GM19467 (cell line): ENCODE results near the gene SHMT2.

Source experiments
- ATAC-seq: cut with Tn5 transposase; IDR thresholded peaks from one replicate; pipeline ENCODE4 v1.9.1; 2021; ENCODE audit warnings: mild to moderate bottlenecking, moderate library complexity; ENCODE audit not compliant: unreplicated experiment

SHMT2 gene

GRCh38 chr12:57213058-57213715 is 16.3 kb upstream of the SHMT2 start:
- ATAC-seq = no peak

- ATAC-seq = no peak
Observed at GRCh38 chr12:57213763-57214397, 15.6 kb upstream of the SHMT2 start.

GRCh38 chr12:57214398-57214781 is 15.1 kb upstream of the SHMT2 start:
- ATAC-seq = no peak

DNA sequence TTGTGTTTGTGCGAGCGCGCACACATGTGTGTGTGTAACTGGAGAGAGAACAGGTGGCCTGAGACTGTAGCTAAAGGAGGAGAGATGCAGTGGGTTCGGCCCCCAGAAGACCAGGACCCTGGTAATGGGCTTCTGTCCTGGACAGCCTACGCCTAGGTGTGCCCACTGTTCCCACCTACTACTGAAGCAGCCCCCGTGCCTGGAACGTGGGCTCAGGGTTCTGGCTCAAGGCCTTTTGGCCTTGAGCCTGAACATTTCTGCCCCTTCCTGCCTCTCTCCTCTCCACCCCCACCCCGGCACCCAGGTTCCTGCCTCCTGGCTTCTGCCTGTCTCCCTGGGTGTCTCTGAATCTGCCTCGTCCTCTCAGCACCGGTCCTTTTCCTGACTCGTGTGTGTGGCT is 14.4 kb upstream of the SHMT2 start:
- ATAC-seq = no peak

- ATAC-seq = no peak
Observed at GRCh38 chr12:57215668-57216013, 13.9 kb upstream of the SHMT2 start.

- no peak for ATAC-seq
Observed at GRCh38 chr12:57216014-57216911, 13.2 kb upstream of the SHMT2 start, which contains the start of gene NXPH4. Gene NXPH4, plus strand, starts transcription at chr12:57216794. Its CDS starts 176 bp downstream, at chr12:57216970.

- ATAC-seq = no peak
Observed at GRCh38 chr12:57216921-57217879, 12.3 kb upstream of the SHMT2 start.

GRCh38 chr12:57218030-57218853 is 11.3 kb upstream of the SHMT2 start:
- no peak for ATAC-seq

DNA sequence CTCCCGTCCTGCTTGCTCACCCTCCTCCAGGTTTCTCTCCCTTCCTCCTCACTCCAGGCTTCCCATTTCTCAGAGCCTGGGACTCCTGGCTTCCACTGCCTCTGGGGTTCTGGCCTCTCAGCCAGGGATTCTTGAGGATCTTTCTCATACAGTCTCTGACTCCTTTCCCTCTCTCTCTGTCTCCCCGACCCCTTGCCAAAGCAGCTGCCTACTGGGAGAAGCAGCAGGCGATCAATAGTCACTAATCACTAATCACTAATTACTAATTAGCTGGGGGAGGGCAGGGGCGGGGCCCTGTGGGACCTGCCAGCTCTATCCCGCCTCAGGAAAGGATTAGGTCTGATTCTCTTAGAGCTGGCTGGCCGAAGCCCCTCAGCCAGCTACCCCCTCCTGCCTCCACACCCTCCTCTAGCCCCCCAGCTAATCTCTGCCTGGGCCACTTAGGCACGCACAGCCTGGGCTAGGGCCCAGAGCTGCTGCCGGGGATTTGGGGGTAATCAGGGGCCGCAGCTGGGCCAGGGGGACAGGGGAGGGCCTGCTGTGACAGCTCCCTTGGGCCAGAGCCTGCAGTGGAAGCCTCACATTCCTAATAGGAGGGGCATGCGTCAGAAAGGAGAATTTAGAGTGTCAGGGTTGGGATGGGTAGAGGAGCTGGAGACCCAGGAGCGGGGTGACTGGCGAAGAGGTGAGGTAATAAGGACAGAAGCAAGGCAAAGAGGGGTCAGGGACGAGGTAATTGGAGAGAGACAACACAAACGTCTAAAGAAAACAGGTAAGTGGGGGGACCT is 10.1 kb upstream of the SHMT2 start:
- ATAC-seq = no peak

GRCh38 chr12:57219993-57220754 is 9.3 kb upstream of the SHMT2 start:
- ATAC-seq = no peak

DNA sequence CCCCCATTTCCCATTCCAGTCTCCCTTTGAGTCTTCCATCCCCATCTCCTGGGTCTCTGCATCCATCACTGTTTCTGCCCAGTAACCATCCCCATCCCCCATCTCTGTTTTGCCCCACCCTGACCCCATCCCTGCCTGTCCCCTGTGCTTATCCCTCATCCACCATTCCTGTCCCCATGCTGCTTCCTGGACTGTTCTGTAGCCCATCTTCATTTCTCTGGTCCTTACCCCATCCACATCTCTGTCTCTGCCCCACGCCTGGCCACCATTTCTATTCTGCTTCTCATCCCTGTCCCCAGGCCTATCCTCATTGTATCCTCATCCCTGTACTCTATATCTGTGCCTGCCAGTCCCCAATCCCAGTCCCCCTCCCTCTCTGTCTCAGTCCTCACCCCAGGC is 8.7 kb upstream of the SHMT2 start:
- ATAC-seq = no peak

DNA sequence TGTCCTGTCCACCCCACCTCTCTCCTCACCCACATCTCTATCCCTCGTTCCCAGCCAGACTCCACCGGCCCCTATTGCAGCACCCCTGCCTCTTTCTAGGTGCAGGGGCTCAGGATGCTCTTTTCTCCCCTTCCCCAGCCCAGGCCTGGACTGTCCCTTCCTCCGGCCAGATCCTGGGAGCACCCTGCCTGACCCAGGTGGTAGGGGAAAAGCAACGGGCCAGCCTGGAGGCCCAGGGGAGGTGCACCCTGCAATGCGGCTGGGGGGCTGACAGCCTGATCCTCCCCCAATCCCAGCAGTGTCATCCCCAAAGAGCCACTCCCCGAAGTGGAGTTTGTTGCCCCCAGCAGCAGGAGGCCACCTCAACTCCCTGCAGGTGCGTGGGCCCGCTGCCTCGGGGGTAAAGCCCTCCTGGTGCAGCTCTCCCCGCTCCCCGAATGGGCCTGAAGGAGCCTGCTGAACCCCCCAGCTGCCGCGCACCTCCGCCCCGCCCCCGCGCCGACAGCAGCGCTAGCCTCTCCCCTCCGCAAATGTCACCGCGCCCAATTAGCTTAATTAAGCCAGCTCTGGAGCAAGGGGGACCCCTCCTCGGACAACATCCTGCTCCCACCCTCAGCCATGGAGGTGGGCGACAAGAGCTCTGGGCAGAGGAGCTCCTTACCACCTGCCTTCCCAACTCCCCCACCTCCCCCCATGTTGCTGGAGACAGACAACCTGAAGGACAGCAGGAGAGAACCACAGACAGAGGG is 8.2 kb upstream of the SHMT2 start:
- ATAC-seq = no peak

GRCh38 chr12:57222286-57223190 is 7.0 kb upstream of the SHMT2 start:
- no peak for ATAC-seq

DNA sequence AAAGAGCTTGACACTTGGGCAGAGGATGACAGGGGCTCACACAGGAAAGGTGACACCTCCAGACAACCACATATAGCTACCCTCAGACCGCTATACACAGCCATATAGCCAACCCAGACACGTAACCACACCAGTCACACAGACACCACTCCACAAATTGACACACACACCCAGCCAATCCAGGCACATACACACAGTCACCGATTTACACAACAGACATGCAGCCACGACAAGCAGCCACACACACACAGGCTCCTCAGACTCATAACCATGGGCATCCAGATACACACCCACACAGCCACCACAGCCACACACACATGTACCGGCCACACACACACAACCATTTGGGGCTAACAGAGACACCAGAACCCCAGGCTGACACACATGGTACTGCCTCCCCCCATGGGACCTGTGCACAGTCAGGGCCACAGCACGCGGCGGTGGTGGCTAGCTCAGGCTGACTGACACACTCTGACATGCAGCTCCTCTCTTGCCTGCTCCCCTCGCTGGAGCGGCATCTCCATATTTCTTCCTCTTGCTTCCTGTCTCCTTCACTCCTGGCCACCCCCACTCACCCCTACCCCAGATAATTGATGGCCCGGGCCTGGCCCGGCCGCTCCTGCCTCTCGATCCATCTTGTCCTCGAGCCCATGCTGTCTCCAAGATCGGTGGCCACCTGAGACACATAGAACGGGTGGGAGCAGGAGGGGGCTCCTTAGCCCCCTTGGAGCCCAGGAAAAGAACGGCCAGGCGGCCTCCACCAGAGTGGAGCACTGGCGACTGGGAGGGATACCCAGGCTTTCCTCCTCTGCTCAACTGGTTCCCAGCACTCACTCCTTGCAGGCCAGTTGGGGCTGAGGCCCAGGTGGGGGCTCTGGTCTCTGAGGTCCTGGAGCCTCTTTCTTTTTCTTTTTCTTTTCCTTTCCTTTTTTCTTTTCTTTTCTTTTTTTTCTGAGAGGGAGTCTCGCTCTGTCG is 6.0 kb upstream of the SHMT2 start:
- no peak for ATAC-seq

- no peak for ATAC-seq
Observed at GRCh38 chr12:57224278-57224972, 5.1 kb upstream of the SHMT2 start.
